Measurements from ENCODE around the gene OSR1.

Gene OSR1

DNA sequence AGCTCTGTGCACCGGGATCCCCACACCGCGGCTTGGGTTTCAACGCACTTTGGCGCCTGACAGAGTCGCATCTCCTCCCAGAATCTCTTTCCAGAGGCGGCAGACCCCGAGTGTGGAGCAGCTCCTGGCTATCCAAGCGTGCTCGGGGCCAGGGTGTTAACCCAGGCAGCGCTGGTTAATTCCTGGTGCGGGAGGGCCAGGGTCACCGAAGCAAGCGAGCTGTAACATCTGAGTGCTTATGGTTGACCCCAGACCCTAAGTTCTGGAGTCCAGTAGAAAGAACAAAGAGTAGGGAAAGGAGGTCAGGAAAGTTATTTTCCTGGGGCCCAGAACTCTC lies 566 bp upstream of the OSR1 start:
- no peak for DNase-seq (ENCODE audit: low read depth)

DNA sequence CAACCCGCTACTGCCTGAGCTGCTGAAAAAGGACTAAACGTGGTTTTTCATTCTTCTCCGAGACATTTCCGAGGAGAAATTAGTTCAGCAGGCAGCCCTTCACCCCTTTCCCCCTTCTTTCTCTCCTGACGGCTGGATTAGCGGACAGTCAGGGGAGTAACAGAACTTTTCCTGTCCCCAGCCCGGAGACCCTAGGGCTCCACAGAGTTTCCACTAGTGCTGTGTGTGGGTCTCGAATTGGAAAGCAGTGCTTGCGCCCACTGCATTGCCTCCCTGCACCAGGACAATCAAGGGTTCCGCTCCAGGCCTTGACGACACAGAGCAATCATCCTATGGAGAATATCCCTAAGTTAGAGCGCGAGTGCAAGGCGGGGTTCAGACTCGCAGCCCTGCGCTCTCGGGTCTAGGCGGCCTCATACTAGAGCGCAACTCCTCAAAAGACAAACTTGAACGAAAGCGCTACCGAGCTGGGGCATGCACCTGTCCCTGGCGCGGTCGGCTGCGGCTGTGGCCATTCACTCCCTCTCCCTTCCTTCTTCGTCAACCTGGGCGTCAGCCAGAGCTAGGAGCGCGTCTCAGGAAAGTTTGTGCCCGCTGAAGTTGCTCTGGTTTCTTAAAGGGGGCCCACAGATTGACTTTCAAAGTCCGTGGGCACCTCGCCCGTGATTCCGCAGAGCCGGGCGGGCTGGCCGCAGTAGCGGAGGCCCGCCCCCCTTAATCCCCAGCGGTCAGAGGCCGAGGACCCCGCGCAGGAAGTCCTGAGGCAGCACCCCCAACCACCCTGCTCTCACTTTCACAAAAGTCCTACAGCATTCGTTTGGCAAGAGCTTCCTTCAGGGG lies 801 bp downstream of the OSR1 start:
- no peak for DNase-seq (ENCODE audit: low read depth)

DNA sequence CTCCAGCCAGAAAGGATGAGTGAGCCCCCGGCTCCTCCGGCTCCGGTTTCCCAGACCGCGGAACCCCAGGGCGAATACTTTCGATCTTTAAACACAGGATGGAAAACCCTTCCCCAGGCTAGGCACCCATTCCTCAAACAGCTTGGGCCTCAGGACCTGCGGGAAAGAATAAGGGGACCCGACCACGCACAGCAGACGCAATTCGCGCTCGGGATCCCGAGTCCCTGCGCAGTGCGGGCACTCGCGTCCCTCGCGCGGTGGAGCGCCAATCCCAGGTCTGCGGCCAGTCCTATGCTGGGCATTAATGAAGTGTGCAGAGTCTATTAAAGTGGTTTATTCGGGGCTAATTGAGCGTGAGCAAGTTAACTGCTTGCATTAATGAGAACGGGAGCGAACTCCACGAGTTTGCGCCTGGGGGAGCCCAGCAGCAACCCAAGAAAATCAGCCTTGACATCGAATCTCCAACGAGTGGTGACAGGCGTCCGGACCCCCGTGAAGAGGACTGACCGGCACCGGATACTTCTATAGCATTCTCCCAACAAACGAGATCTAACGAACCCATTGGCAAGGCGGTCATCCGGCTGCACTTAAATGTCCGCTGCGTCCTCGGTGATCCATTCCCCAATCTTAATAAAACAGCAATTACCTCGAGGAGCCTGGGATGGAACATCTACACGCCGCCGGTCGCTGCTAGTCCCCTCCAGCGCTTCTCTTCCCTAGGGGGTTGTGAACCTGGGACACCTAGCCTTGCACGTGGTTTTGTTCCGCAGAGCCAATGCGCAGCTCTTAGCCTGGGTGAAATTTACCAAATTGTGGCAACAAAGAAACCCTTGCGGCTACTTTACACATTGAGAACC lies 1.6 kb downstream of the OSR1 start:
- DNase-seq (ENCODE audit: low read depth), result no peak

DNA sequence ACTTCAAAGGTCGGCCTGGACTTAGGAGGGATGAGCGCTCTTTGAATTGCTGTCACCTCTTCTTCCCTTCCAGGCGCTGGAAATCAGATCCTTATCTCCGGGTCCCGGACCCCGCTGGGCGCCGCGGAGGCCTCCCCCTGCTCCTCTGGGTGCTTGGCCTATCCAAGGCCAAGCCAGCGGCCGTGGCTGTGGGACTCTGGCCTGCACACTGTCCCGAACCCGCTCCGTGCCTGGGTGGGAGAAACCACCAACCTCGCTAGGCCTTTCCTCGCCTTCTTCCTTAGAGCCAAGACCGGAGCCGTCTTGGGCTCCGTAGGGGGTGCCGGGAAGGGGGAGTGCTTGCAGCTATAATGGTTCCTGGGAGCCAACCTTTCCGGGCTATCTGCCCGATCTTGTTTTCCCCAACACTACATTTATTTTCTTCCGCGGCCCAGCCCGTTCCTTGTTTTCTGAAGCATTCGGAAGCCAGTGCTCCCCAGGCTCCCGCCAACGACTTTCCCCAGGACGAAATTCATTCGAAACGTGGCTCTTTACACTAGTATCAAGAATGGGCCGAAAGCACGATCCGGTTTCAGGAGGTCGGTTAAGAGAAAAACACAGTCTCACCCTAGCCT lies 2.4 kb downstream of the OSR1 start:
- DNase-seq (ENCODE audit: low read depth), result no peak

DNA sequence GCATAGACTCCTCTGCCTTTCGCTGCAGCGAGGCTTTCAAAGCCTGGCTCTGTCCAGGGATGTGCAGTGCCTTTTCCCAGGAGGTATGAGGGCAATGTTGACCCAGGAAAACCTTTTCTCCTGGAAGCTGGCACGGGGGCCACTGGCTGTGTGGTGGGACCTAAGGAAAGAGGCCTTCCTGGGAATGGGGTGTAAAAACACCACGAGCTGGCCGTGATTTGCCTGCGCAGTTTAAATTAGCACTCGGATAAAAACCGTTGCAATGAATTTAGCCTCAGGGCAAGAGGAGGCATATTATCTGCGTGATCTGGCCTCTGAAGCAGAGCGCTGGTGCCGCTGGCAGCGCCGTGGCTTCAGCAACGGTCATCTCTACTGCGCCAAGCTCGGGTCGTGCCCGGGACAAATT lies 3.0 kb downstream of the OSR1 start:
- no peak for DNase-seq (ENCODE audit: low read depth)

DNA sequence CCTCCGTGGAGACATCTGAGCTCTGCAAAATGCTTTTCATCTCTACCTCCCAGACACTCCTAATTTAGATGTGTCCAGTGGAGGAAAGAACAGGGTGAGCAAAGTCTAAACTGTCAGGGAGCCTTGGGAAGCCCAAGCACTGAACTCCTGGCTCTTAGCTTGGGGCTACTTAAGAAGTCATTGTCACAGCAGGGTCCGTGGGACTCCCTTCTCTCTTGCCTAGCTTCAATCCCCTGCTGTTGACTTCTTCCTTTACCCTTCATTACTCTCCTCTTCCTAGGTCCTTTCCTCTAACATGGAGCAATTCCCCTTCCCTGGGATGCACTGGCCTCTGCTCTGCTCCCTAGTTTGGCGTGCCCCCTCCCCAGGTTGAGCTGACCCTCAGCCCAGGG lies 3.4 kb downstream of the OSR1 start:
- DNase-seq (ENCODE audit: low read depth), result no peak

DNA sequence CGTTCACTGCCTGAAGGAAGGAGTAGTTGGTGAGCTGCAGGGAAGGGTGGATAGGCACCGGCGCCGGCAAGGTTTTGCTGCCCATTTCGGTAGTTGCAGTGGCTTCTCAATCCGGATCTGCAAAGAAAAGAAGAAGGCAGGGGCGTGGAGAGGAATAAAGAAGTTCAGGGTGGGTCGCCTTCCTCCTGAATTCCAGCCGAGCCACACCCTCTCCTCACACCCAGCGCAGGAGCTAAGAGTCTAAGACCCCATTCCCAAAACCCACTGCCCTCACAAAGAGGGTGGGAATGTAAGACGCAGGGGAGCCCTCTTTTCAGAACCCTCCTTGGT lies 4.7 kb downstream of the OSR1 start:
- DNase-seq (ENCODE audit: low read depth), result no peak

DNA sequence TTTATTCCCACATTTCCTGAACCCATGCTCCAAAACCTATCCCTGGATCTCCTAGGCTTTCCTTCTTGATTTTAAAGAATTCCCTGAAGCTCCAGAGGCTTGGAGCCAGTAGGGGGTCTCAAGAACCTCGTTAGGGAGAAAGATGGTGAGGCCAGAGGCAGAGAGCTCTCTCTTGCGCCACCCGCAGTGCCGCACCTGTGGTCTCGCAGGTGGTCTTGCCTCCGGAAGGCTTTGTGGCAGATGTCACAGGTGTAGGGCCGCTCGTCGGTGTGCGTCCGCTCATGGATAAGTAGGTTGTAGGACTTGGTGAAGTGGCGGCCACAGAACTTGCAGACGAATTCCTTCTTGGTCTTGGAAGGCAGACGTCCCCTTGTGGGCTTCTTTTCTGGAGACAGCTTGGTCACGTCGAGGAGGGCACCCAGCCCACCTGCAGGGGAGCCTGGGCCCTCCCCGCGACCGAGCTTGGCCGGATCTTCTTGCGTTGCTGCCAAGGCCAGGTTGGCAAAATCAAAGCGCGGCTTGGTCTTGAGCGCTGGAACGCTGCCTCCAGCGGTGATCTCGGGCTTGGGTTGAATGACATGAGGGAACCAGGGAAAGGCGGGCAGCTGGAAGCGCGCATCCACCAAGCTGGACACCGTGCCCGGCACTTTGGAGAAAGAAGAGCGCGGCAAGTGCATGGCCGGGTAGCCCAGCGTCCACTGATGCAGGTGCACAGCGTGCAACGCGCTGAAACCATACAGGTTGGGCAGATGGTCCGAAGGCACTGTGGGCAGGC lies 5.3 kb downstream of the OSR1 start:
- no peak for DNase-seq (ENCODE audit: low read depth)

DNA sequence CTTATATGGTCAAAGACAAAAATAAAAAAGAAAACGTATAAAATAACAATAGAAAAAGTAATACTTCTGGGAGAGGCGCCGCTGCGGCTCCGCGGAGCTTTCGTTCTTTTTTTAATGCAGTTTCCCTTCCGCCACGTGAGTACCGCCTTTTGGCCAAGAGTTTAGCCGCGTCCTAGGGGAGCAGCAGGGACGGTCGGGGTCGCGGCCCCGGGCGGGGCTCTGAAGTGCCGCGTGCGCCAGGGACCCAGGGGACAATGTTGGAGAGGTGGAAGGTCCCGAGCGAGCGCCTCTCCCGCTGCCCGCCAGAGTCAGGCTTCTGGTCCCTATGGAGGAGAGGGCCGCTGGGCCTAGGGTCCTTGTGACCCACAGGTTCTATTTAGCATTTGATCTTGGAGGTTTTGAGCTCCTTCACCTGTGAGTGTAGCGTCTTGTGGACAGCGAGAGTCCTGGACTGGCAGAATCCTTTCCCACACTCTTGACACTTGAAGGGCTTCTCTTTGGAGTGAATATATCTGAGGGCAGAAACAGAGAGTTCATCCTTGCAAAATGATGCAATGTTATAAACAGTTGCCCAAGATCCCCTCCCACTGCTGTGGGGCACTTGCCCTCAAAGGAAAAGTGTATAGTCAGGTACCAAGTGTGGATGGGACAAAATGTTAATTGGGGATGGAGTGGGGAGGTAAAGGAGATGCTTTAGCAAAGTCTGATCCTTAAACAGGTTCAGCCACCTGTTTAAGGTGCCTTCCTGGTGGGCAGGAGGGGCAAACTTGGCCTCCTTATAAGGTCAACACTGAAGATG lies 6.3 kb downstream of the OSR1 start:
- DNase-seq (ENCODE audit: low read depth), result no peak

DNA sequence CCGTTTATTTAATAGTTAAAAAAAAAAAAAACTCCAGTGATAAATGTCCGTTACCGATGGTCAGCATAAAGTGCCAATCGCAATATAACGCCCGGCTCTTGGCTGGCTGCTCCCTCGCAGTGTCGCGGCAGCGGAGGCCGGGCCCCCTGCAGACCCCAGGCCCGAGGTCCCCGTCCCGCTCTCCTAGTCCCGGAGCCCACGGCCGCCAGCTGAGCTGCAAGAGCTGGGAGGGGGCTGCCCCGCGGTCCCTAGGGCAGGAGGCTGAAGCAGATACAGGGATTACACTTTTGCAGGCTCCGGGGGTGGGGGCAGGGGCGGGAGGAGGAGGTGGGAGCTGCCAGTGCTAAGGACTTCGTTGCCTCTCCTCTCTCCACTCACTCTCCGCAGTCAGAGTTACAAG lies 6.9 kb downstream of the OSR1 start:
- no peak for DNase-seq (ENCODE audit: low read depth)

DNA sequence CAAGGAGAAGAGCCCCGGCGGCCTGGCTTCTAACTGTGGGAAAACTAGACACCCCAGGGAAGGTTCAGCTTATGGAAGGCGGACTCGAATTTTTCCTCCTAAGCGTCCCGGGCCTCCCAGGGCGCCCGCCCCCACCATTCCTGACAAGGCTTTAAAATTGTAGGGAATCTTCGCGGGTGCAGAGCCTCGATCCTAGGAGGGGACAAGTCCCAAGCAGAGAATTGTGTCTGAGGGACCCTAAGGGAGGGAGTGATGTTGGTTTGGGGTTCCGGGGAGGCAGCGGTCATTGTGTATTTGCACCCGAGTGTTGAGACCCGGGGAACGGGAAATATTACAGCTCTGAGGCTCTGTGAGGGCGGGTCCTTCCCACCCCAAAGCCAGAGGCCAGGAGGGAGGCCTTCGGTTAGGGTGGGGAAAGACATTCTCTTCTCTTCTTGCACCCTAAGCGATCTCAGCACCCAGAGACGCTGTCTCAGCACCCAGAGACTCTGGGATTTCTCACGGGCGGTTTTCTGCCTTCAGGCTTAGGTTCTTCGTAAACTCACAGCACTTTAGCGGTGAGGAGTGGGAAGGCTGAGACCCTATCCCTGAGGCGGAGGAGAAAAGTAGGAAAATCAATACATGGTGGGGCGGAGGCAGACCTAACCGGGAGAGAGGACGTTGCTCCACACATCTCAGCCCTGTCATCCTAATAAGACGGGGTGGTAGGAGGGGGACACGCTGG lies 7.6 kb downstream of the OSR1 start:
- DNase-seq (ENCODE audit: low read depth), result no peak

DNA sequence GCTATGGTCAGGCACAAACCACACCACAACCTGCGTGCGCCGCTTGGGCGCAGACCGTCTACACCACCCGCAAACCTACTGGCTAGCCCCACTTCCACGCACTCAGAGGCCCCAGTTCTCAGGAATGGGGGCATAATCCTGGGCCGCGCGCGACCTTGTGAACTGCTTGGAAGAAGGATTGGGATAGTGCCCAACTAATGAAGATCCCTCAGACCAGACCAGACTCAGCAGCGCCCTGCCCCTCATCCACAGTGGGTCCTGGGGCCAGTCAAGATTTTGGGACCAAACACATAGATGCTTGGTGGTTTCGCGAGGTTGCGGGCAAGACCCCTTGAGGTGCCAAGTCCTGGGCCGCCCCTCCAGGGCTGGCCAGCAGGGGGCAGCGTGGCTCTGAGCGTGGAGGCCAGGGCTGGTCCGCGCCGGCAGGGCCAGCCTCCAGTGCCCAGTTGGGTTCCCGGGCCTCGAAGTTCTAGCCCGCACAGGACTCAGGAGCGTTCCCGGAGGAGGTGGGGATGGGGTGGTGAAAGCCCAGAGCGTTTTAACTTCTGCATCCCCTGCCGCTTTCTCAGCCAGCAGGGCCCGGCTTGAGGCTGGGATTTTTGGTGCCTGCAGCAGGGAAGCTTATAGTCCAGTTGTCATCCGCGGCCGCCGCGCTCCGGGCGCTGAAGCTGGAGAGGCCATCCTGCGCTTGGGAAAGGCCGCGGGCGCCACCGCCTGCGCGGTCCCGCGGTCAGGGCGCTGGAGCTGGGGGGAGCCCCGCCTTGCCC lies 8.3 kb downstream of the OSR1 start:
- DNase-seq (ENCODE audit: low read depth), result no peak

DNA sequence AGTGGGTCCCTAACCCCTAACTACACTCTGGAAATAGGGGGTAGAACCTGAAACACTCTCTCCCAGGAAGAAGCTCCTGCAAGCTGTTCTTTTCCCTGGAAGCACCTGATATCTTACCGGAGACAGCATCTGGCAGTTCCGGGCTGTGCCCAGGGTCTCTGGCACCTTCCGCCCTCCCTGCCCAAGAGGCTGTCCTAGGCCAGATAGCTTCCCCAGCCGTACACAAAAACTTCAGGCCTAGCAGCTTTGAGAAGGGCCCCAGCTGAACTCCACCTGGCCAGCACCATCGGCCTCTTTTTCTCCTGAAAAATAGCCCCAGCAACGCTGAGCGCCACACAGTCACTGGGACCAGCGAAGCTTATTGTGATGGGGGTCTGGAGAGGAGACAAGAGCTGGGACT lies 9.7 kb downstream of the OSR1 start:
- DNase-seq (ENCODE audit: low read depth), result no peak

DNA sequence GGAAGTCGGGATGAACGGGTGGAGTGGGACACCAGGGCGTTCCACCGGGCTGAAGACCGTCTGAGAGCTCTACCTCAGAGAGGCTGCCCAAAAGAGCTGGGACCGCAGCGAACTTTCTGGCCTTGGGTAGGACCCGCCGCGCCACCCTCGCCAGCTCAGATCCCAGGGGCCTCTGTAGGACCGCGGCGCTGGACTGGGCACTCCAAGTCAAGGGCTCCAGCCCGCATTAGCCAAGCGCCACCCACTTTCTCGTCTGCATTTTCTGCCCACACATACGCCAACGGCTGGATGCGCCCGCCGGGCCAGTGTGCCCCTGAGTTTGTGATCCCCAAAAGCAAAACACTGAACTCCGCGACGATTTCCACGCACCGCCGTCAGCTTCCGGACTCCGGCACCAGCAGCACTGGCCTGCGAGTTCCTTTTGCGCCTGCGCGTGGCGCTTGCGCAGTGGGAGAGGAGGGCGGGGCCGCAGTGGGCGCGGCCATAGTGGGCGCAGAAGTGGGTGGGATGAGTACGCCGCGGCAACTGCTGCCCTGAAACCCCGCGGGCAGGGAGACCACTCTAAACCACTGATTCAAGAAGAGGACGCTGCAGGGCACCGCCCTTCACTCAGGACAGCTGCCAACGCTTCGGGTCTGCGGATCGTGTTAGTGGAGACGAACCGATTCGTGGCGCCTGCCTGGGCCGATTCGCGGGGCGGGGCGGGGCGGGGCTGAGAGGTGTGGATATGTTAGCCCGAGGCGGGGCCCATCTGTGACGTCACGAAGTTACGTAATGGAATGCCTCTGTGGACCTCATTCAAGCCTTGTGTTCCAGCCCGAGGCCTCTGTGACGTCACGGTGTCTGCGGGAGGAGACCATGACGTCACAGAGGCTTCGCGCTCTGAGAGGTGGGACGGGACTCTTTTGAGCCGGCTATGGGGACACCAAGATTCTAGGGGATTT lies 10.5 kb downstream of the OSR1 start:
- peak; percentile 94 for DNase-seq (ENCODE audit: low read depth)

DNA sequence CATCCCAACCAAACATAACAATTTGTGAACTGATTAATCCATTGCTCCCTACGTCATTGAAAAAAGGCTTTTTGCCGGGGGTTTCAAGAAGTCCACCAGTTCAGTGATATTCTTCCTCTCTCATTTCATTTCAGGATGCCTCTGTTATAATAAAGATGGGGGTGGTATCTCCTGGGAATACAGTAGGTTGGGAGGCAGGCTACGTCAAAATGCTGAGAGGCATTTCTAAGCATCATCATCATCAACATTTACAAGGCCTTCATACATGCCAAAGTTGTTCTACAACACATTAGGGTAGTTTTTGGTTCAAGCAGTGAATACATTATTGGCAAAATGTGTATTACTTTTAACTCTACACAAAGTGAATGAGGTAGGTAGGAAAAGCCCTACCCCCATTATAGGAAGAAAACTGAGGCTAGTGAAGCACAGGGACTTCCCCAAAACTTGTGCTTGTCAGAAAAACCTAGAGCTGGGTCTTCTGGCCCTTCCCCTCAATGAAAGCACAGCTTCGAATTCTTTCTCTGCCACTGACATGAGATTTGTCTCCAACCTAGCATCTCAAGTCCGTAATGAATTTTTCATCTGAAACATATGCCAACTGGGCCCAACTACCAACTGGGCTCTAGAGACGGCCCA lies 11.3 kb downstream of the OSR1 start:
- no peak for DNase-seq (ENCODE audit: low read depth)

DNA sequence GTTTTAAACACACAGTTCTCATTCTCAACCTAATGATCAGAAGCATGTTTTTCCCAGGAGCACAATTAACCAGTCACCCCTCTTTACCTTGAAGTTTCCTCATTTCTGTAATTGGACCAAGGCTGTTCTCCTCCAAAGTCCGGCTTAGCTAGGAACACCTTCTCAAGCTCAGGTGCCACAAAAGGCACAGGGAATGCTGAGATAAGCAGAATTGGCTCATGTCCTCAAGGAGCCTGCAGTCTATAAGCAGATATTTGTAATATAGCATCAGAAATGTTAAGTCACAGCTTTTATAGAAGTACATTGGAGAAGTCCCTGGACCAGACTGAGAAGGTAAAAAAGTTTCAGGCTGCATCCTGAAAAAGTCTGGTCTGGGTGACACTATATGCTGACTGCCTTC lies 20.7 kb downstream of the OSR1 start:
- DNase-seq (ENCODE audit: low read depth), result no peak

DNA sequence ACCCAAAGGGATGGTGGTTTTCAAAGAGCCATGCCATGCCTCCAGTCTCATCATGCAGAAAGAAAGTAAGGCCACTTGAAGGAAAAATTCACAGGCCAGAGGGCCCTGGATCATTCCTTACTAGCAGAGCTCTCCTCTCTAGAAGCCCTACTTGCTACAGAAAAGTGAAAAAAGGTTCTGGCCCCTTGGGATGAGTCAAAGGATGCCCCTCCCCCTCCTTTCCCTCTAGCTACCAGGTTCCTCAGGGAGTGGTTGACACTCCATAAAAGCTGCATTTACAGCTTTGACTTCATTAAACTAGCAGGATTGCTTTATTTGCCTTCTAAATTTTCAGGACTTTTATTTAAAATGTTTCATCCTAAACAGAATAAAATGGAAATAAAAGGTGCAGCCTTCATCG lies 21.2 kb downstream of the OSR1 start:
- DNase-seq (ENCODE audit: low read depth), result no peak

DNA sequence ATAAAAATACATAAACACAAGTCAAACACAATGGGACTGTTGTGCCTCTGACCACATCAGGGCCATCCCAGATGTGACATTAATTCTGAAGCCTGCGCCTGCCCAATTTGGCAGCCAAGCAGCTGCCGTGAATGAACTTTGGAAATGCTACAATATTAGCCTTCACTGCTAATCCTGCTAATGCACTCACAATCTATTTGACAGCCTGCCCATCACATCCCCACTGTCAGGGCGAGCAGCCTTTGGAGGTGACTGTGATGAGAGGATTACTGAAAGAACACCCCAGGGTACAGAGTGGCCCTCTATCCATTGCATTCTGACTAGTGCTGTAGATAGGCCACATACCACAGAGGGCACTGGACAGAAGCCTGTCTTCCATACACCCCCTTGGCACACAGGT lies 21.6 kb downstream of the OSR1 start:
- DNase-seq (ENCODE audit: low read depth), result no peak

DNA sequence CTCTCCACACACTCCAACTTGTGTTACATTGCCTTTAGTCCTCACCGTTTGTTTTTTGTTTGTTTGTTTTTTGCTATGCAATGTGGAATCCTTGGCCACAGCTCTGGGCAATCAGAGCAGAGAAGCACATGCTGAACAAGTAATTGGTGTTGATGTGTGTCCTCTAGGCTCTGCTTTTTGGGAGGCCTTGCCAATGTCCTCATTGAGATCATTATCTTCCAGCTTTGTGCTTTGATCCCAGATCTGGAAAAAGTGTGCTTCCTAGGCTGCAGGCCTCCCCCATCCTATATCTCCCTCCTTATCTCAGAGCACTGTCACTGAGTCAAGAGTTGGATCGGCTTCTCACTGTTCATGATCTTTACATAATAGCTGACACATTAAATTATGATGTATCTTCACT lies 25.9 kb downstream of the OSR1 start:
- no peak for DNase-seq (ENCODE audit: low read depth)
